Uterus (tissue), 4 donors: ENCODE measurements around the gene SORL1. TPM values are rescaled to one million over a fixed set of nuclear protein-coding genes. Genes with fewer than 3 reads are reported as not detected.

Experiments used
- DNase-seq, 2 donors: peaks; one replicate each; pipeline ENCODE4 v3.0.0-alpha.2; 2019 to 2020
- H3K27ac ChIP-seq, 2 donors: fragments of 200-600 bp; sonication (generic); 1 replicate in 1 of 2; 2 replicates in 1 of 2; pipeline ENCODE4 v1.5.1; 2016 to 2018
- H3K27me3 ChIP-seq, 2 donors: fragments of 200-600 bp; sonication (generic); one replicate each; pipeline ENCODE4 v1.5.1; 2018 to 2019; ENCODE audit warnings: control low read depth in 1 of 2
- H3K36me3 ChIP-seq, 2 donors: fragments of 200-600 bp; sonication (generic); one replicate each; pipeline ENCODE4 v1.5.1; 2019; ENCODE audit warnings: control low read depth in 1 of 2
- H3K4me1 ChIP-seq, 2 donors: fragments of 200-600 bp; sonication (generic); one replicate each; pipeline ENCODE4 v1.5.1; 2018 to 2019; ENCODE audit warnings: control low read depth in 1 of 2
- H3K4me3 ChIP-seq, 2 donors: fragments of 200-600 bp; sonication (generic); 1 replicate in 1 of 2; 2 replicates in 1 of 2; pipeline ENCODE4 v1.5.1; 2018 to 2019; ENCODE audit warnings: mild to moderate bottlenecking in 1 of 2
- H3K9me3 ChIP-seq, 2 donors: fragments of 200-600 bp; sonication (generic); one replicate each; pipeline ENCODE4 v1.5.1; 2019; ENCODE audit warnings: control low read depth in 1 of 2
- POLR2A ChIP-seq, 2 donors: fragments of 450-650 bp; IDR thresholded peaks; one replicate each; pipeline ENCODE4 v1.6.1; 2016; ENCODE audit warnings: antibody characterized with exemption in 2 of 2, mild to moderate bottlenecking in 1 of 2, moderate library complexity in 1 of 2
- intact Hi-C: fragments of 100-400 bp; cut with DNase I; formaldehyde crosslinking; loops from one replicate; pipeline ENCODE4 v1.15.1; 2023; ENCODE audit warnings: low total_unique reads
- total RNA-seq, 4 donors: library from RNA; depleted of rRNA in 3 of 4; stranded (reverse); fragments of >200 nt in 3 of 4; gene quantifications; one replicate each; pipeline versions ENCODE4 v1.1.0 to v1.2.4, GENCODE V29; 2014 to 2023
- TF ChIP-seq, protein P1 (sequence below), 4 experiments: fragments of 200-600 bp in 2 of 4; fragments of 450-650 bp in 2 of 4; sonication (generic) in 2 of 4; IDR thresholded peaks; one replicate each; pipeline ENCODE4 v1.5.1; 2016 to 2019; ENCODE audit warnings: antibody characterized with exemption in 4 of 4, mild to moderate bottlenecking in 2 of 4, moderate library complexity in 1 of 4
- donor health status: DM: yes; HTN: yes; CAD: no.

Gene SORL1
- total RNA-seq, 4 donors from 2014 or later = 7.6 to 42.6 (median 17.2) TPM

DNA sequence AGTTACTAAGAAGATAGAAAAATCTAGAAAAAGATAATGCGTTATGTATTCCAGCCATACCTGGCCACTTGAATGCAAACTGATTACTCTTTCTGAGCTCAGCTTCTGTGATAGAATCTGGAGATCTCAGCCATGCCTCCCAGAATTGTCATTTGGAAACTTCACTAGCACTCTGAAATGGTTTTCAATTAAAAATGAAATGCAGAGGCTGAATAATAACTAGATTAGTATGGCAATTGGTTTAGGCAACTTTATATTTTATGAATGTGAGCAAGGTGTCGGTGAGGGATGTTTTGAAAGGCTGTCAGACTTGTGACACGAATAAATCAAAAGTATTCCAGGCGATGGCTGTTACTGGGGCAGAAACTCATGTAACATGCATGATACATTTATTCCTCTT, 129.5 kb downstream of the SORL1 start:
- no peak for TF ChIP-seq POLR2A (IDR thresholded peaks at IDR 0.05)
- TF ChIP-seq, protein P1, sequence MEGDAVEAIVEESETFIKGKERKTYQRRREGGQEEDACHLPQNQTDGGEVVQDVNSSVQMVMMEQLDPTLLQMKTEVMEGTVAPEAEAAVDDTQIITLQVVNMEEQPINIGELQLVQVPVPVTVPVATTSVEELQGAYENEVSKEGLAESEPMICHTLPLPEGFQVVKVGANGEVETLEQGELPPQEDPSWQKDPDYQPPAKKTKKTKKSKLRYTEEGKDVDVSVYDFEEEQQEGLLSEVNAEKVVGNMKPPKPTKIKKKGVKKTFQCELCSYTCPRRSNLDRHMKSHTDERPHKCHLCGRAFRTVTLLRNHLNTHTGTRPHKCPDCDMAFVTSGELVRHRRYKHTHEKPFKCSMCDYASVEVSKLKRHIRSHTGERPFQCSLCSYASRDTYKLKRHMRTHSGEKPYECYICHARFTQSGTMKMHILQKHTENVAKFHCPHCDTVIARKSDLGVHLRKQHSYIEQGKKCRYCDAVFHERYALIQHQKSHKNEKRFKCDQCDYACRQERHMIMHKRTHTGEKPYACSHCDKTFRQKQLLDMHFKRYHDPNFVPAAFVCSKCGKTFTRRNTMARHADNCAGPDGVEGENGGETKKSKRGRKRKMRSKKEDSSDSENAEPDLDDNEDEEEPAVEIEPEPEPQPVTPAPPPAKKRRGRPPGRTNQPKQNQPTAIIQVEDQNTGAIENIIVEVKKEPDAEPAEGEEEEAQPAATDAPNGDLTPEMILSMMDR (IDR thresholded peaks at IDR 0.05) = no peak
- H3K27ac ChIP-seq = no peak overlapping the region
- no peaks in the 10 kb centered on the region for H3K4me1 ChIP-seq
- H3K36me3 ChIP-seq = no peaks in the 10 kb centered on the region
- no peaks in the 10 kb centered on the region for H3K9me3 ChIP-seq
- no peaks in the 10 kb centered on the region for H3K27me3 ChIP-seq
- no peak overlapping the region for H3K4me3 ChIP-seq
- intact Hi-C loops = no loop called here
- DNase-seq = no peak

DNA sequence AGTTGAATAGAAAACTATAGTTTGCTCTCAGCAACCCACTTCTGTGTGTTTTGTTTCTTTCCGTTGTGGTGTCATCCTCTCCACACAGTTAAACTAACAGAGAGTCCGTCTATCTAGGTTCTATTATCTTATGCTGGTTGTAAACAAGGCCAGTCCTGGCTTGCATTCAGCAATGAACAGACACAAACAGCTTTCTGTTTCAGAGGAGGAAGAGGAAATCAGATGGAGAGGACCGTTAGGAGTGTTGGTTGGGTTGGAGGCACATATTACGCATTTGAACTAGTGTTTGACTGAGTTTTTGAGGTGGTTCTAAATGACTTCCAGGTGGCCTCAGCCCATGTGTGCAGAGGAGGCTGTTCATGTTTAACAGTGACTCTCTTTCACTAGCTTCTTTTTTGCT, 130.2 kb downstream of the SORL1 start:
- Histone ChIP-seq H3K4me1 (no peaks in the 10 kb centered on the region), H3K4me3 (no peak overlapping the region), H3K36me3 (no peaks in the 10 kb centered on the region), H3K27ac (no peak overlapping the region), H3K27me3 (no peaks in the 10 kb centered on the region), H3K9me3 (no peaks in the 10 kb centered on the region)
- intact Hi-C loops = no loop called here
- no peak for TF ChIP-seq POLR2A (IDR thresholded peaks at IDR 0.05)
- TF ChIP-seq, protein P1 (IDR thresholded peaks at IDR 0.05) = no peak
- no peak for DNase-seq

DNA sequence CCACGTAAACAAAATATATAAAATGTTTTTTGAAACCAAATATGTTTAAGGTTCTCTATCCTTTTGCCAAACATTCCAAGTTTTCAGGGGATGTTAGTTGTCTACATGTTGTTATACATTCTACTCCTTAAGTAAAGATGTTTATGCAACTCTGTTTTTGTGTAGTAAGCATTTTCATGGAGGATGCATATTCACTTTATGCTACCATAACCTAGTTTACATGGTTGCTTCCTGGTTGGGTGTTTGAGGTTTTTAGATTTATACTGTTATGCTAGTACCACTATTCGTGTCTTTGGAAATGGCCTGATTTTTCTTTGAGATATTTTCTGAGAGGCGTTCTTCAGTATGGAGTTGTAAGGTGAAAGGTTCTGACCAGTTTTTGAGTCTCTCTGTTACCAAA, 131.7 kb downstream of the SORL1 start:
- no peaks in the 10 kb centered on the region for H3K9me3 ChIP-seq
- H3K27ac ChIP-seq = no peak overlapping the region
- TF ChIP-seq, protein P1 (IDR thresholded peaks at IDR 0.05) = no peak
- no peak for TF ChIP-seq POLR2A (IDR thresholded peaks at IDR 0.05)
- H3K36me3 ChIP-seq = no peaks in the 10 kb centered on the region
- DNase-seq = no peak
- no peaks in the 10 kb centered on the region for H3K4me1 ChIP-seq
- no peaks in the 10 kb centered on the region for H3K27me3 ChIP-seq
- no peak overlapping the region for H3K4me3 ChIP-seq
- intact Hi-C loops = no loop called here

DNA sequence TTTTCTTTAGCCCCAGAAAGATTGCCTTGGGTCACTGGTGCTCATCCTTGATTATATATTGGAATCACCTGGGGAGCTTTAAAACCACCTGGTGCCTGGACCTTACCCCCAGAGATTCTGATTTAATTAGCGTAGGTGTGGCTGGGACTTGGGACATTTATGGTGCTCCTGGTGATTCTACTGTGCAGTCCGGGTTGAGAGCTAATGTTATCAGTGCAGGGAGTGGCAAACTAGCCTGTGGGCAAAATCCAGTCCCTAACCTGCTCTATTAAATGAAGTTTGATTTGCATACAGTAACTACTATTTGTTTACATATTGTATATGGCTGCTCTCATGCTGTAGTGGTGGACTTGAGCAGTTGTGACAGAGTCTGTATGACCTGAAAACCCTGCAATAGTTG, 134.6 kb downstream of the SORL1 start:
- TF ChIP-seq POLR2A (IDR thresholded peaks at IDR 0.05) = no peak
- TF ChIP-seq, protein P1 (IDR thresholded peaks at IDR 0.05) = no peak
- intact Hi-C loops = no loop called here
- Histone ChIP-seq H3K9me3 (no peaks in the 10 kb centered on the region), H3K27me3 (no peaks in the 10 kb centered on the region), H3K4me1 (no peaks in the 10 kb centered on the region), H3K27ac (no peak overlapping the region), H3K4me3 (no peak overlapping the region), H3K36me3 (no peaks in the 10 kb centered on the region)
- DNase-seq = no peak

DNA sequence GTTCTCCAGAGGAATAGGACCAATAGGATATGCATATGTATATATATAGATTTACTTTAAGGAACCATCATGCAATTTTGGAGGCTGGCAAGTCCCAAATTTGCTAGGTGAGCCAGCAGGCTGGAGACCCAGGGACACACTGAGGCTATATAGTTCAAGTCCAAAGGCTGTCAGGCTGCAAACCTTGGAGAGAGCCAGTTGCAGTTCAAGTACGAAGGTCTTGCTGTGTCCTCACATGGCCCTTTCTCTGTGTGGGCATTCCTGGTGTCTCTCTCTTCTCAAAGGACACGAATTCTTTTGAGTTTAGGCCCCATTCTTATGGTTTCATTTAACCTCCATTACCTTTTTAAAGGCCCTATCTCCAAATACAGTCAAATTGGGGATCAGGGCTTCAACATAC, 135.1 kb downstream of the SORL1 start:
- Histone ChIP-seq H3K4me1 (no peaks in the 10 kb centered on the region), H3K27ac (no peak overlapping the region), H3K36me3 (no peaks in the 10 kb centered on the region), H3K27me3 (no peaks in the 10 kb centered on the region), H3K4me3 (no peak overlapping the region), H3K9me3 (no peaks in the 10 kb centered on the region)
- no peak for TF ChIP-seq POLR2A (IDR thresholded peaks at IDR 0.05)
- TF ChIP-seq, protein P1 (IDR thresholded peaks at IDR 0.05) = no peak
- DNase-seq = no peak
- intact Hi-C loops = no loop called here
